ENCODE data around the gene FAM131C.
"Not testable (repeated sequence)": the region's sequence is repeated elsewhere in the genome, so short reads cannot be mapped to it uniquely, and the experiment has no call there.

The FAM131C gene

DNA sequence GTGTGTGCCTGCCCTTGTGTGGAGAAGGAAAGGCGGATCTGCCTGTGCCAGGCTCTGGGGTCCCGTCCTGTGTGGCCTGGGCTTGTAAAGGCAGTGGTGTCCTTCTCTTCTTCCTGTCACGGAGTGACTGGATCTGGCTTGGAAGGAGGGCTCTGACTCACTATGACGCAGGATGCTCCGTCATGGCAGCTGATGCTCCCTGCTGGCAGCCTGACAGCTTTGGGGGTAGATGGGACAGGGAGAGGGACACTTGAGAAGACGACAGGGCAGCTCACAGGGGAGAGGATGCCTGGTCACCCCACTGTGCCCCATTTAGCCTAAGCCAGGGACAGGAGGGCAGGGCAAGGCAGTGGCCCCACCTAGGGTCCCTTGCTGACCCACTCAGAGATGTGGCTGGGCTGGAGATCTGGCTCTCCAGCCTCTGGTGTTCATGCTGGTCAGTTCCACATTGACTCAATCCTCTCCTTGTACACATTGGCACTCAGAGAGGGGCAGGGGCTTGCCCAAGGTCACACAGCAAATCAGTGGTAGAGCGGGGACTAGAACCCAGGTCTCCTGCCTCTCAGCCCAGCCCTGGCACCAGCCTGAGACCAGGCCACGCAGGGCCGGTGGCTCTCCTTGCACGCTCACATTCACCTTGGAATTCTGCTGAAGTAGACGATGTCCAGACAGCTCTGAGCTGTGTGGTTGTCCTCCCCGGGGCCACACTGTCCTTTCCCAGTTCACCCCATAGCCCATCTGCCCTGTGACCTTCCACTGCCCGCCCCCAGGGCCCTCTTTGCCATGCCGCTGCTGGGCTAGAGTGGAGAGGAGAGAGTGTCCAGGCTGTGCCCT is 2.8 kb upstream of the FAM131C start:
- FAIRE-seq, result no peak

DNA sequence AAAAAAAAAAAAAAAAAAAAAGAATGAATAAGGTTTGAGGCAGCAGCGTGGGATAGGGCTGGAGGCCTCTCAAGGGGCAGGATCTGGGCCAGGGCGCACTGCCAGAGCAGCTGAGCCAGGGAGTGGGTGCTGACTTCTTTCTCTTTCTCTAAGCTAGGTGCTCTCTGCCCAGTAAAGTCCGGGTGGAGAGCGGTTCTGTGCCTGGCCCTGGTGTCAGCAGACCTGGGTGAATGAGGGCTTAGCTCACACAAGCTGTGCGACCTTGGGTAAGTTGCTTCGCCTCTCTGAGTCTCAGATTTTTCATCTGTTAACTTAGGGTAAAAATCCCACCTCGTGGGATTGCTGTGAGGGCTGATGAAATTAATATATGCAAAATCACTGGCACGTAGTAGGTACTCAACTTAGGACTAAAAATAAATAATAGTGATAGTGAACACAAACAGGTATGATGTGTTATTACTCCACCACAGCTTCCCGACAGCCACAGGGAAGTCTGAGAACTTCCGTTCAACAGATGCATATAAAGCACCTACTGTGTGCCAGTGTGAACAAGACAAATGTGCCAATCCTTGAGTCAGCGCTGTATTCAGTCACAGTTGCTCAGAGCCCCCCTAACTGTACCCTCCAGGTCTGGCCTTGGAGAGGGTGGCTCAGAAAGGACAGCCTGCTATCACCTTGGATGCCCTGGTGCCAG is 2.0 kb upstream of the FAM131C start:
- FAIRE-seq, result no peak

DNA sequence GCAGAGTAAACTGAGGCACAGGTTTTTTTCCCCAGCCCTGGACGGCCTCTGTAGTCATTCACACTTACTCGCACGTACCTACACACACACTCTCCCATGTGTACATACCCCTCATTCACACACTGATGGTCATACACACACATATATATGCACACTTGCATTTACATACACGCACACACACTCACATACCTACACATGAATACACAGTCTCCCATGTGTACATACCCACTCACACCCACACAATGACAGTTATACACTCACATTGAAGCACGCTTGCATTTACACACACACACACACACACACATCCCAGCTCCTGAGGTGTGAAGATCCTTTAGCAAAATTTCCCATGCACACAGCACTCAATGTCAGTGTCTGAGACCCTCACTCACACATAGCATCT is 766 bp upstream of the FAM131C start:
- no peak for FAIRE-seq

DNA sequence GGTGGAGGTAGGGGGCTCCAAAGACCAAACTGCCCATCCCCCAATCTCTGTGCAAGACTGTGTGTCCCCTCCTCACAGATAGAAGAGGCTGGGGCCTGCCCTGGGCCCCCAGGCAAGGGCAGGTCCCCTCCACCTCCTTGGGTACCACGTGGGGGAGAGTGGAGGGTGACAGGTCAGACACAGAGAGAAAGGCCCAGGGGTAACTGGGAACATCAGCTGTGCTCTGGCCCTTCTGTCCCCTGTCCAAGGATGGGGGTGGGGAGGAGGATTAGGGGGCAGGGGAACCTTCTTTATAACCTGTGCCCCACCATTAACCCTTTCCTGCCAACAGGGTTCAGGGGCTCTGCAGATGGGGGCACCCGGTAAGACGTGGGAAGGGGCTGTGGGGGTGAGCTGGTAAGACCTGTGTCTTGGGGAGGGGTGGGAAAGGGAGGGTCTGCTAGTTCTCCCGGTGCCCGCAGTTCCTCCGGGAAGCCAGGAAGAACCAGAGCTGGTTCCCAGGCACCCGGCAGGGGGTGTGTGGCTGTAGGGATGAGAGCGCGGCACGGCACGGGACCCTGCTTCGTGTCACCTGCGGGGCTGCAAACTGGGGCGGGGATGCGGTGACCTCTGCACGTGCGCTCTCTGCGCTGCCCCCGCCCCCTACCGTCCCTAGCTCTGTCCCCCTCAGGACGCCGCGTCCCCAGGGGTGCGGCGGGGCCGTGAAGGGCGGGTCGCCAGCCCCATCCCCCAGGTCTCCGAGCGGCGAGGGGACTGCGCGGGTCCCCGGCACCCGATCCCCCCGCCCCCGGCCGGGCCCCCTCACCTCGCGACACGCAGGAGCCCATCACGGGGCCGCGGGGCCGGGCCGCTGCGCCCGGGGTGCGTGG is 601 bp downstream of the FAM131C start:
- FAIRE-seq, result no peak

DNA sequence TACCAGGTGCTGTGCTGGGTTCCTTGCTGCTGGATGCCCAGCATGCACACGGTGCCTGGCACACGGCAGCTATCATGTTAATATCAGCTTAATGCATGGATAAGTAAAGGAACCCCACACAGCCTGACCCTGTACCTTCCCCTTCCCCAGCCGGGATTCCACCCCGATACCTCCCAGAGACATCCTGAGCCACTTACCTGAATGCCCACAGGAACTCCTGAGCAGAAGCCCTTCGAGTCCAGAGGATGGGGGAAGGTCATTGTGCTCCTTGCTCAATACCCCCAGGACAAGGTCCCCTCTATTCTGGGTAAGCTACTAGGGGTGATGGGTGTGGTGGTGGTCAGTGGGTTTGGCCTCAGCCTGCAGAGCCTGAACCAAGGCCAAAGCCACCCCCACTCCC is 1.4 kb downstream of the FAM131C start:
- FAIRE-seq, result no peak

DNA sequence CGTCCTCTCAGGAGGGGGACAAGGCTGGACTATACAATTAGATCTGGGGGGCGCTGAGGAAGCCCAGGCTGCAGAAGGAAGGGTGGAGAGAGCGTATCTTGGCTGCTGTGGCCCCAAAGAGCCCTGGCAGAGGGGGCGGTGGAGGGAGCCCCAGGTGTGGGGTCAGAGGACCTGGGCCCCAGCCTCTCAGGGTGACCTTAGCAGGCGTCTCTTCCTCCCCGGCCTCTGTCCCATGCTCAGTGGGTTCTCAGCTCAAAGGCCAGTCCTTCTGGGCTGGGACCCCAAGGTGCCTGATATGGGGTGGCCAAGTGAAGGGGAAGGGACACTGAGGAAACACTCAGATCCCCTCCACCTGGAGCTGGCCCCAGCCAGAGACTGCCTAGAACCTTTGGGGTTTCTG is 1.8 kb downstream of the FAM131C start:
- no peak for FAIRE-seq

DNA sequence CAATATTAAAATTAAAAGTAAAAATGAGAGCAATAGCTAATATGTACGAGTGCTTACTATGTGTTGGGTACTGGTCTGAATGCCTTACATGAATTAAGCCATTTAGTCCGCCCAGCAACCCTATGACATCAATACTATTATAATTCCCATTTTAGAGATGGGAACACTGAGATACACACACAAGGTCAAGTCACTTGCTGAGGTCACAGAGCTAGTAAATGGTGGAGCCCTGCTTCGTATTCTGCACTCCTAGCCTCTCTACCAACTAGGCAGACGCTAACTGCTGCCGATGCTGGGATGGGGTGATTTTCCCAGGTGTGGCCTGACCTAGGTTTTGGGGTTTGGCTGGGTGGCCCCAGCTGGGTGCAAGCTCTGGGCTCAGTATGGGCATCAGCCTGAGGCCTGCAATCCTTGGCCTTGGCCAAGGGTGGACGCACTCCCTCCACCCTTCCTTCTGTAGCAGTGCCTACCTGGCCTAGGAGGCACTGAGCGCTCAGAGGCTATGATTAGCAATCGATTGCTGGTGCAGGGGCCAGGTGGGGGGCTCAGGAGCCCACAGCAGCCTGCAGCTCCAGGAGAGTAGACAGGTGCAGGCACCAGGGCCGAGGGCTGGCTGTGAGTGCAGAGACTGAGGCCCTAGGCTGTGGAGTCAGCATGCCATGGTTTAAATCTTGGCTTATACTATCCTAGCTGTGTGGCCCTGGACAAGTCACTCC is 2.7 kb downstream of the FAM131C start:
- FAIRE-seq, result no peak

DNA sequence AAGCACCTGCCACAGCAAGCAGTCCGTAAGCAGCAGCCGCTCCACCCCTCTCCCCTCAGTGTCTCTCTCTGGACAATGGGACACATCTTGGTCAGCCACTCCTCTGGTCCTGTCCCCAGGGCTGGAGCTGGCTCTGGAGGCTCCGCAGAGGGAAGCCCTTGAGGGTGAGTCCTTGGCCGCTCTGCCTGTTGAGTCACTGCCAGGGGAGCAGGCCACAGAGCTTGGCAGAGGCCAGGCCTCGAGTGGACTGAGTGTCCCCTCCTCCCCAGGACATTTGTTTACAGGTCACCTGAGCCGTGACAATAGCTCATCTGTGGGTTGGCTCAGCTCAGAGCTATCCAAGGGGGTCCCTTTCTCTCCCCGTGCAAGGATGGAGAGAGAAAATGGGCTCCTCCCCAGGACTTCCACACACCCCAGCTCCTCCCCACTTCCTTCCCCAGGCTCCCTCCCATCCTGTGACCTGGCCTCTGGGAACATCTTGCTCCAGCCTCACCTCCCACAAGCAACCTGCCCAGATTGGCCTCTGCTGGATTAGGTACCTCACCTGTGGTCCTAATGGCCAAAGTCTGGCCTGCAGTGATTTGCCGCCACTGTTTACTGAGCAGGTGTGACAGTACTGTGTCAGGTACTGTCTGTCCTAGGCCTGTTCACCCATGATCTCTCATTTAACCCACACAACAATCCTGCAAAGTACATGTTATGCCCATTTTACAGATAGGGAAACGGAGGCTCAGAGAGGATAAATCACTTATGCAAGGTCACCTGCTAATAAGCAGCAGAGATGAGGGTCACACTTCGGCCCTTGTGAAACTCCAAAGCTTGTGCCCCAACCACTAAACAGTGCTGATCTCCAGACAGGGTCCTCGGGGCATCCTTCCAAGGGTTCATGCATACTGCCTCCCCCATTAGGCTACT is 4.8 kb downstream of the FAM131C start:
- FAIRE-seq, result no peak

DNA sequence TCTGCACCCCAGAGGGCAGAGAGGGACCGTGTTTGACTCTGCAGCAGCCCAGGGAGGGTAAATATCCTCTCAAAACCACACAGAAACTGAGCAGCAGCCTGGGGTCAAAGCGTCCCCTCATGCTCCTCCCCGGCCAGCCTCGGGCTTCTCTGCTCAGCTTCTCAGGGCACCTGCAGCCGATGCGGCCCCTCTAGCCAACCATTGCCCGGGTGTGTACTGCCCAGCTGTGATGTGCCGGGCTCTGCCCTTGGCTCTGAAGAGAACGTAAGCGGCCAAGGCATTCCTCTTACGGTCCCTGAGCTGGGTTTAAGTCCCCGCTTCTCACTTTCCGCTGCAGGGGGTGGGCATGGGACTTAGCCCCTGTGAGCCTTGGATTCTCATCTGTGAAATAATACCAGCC is 5.5 kb downstream of the FAM131C start:
- FAIRE-seq, result no peak

DNA sequence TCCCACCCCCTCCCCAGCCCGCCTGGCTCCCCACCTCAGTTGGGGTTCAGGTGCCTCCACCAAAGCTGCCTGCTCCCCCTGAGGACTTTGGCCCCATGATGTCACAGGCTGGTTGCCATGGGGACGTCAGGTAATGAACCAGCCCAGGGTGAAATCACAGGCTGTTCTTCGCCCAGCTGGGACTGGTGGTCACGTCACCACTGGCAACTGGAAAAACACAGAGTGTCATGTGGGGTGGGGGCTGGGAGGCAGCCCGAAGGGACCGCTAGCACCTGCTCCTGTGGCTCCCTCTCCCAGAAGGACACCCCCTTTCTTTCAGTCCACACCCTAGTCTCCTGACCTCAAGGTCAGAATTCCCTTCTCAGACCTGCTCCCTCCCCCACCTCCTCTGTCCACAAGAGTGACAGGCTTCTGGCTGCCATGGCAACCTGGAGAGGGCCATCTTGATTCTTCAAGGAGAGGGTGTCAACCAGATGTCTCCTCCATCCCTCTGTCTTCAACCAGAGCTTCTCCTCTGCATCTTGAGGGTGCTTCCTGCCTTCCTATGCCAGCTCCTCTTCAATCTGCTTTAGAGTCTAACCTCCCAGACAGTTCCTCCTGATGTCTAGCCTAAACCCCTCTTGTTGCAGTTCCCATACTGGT is 6.2 kb downstream of the FAM131C start:
- no peak for FAIRE-seq

DNA sequence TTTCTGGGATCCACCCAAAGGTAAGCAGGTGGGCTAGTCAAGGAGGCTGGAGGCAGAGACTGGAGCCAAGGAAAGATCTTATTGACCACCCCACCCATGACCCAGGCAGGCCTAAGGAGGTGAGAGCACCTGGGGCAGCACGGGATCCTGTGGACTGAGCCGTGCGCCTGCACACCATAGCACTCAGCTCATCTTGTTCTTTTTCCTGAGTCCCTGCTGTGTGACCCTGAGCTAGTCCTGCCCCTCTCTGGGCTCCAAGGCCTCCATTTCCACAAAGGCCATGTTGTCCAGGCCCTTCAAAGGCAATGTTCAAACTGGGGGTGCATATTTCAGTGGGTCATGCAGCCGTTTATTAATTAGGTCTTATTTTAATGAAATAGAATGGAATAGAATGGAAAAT is 7.2 kb downstream of the FAM131C start:
- FAIRE-seq, result no peak

DNA sequence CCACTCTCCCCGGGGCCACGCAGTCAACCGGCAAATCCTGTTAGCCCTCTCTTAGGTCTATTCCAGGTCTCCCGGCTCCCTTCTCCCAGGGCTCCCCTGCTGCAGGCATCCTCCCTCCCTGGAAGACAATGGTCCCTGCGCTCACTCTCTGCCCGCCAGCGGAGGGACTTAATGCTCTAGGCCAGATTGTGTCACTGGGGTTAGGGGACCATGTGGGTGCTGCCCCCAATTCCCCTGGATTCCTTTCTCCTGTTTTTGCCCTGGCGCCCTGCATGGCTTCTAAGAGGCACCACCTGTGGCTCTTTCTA is 8.2 kb downstream of the FAM131C start:
- no peak for FAIRE-seq

DNA sequence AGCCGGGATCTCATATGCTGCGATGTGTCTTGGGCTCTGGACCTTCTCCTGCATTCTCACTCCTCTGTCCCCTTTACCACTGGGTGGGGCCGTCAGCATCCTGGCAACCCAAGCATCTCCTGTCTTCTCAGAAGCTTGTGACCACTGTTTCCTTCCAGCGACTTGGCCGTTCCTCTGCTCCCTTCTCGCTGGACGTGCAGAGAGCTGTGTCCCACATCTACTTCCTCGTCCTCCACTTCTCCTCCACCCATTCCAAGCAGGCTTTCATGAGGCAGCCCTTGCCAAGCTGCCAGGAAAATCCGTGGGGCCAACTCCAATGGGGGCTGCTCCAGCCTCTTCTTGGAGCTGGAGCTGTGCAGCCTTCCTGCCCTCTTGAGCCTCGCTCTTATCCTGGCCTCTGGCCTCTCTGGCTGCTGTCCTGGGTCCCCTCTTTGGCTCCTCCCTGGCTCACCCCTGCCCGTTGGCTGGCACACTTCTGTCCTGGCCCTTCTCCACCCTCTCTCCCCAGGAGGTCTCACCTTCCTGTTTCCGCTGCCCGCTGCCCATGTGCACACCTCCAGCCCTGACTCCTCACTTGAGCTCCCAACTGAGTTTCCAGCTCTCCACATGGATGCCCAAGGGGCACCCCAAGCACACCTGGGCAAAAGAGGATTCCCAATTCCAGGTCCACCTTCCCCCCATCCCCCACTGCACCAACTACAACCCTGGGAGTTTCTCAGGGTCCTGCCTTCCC is 8.7 kb downstream of the FAM131C start:
- no peak for FAIRE-seq

DNA sequence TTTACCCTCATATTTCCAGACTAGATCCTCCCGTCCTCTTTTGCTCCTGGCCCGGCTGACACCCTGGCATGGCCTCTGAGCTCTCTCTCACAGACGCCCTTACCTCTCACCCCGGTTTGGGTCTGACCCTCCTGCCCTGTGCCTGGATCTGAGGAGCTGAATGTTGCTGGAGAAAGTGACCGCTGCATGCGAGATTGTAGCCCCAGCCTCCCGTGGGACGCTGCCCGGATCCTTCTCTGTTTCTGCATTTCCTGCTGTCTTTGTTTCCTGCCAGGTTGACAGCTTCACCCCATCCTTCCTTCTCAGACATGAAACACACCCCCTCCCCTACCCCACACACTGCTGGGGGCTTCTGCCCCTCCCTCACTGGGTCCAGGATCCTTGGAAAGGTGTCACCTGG is 9.5 kb downstream of the FAM131C start:
- FAIRE-seq, result no peak

DNA sequence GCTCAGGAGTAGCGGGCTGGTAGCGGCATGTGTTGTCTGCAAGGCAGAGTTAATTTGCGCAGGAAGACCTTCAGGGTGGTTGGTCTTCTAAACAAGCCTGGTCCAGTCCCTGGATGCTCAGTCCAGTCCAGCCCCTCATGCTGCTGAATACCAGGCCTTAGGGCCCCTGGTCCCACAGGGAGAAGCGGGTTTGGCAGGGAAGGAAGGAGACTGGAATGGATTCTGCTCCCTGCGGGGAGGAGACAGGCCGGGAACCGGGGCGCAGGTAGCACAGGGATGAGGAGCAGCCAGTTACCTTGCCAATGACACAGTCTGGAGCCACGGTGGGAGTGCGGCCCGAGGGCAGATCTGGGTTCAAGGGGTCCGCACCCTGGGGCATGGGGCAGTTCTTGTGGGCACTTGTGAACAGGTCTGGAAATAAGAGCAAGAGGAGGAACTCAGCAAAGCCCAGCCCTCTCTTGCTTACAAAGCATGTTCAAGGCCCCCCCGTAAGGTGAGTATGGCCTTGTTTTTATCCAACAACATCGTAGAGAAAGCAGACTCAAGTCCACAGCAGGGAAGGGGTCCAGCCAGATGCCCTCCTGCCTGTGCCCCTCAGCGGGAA is 10.1 kb downstream of the FAM131C start:
- no peak for FAIRE-seq

DNA sequence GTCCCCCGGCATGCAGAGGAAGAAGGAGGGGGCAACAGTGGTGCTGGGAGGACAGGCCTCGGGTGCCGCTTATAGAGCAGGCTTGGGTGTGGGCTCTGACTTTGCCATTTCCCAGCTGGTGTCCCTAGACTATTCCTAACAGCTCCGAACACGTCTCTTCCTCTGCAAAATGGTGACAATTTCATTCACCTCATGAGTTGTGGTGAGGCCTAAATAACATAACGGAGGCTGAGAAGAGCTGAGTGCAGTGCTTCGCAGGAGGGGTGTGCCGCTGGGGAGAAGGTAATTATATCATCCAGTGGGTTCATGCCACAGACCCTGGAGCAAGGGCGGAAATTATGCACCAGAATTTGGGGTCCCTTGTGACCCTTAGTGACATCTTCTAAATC is 10.8 kb downstream of the FAM131C start:
- not testable (repeated sequence) for FAIRE-seq

DNA sequence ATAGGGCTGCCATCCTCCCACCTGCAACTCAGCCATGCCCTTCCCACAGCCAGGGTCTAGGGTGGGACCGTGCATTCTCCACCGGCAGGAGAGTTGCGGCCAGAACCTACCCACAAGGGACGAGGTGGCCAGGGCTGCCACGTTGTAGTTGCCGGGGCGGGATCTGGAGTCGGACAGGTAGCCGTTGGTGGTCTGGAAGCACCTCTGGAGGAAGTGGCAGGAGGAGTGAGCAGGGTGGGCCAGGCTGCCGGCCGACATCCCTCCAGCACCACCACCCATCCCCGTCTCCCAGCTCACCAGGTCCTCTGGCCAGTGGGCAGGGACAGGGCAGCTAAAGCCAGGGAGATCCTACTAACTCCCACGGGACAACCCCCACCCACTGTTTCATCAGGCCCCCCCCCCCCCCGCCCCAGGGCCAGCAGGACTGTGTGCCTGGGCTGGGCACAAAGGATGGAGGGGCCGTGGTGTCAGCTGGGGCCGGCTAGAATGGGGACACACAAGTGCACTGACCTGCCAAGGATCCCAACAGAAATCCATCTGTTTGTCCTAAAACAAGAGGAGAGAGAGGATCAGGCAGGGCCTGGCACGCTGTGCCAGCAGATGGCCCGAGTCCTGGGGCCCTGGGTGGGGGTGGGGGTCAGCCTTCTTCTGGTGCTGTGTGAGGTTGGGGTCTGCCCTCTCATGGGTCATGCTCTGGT is 11.3 kb downstream of the FAM131C start:
- FAIRE-seq, result not testable (repeated sequence)

DNA sequence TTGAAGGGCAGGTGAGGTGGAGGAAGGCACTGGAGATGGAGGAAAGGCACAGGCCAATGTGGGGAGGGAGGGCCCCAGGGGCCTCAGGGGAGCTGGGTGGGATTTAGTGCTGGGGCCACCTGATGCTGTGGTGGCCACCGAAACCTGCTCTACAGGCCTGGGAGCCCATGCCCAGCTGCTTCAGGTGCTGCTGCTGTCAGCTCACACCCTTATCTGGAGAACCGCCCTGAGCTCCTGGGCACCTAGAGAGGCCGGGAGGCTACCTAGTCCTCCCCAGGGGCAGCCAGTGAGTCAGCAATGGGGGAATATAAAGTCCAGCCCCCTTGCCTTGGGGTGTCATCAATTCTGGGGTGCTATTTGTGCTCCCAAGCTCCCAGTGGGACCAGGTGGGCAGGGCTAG is 12.2 kb downstream of the FAM131C start:
- FAIRE-seq, result no peak

DNA sequence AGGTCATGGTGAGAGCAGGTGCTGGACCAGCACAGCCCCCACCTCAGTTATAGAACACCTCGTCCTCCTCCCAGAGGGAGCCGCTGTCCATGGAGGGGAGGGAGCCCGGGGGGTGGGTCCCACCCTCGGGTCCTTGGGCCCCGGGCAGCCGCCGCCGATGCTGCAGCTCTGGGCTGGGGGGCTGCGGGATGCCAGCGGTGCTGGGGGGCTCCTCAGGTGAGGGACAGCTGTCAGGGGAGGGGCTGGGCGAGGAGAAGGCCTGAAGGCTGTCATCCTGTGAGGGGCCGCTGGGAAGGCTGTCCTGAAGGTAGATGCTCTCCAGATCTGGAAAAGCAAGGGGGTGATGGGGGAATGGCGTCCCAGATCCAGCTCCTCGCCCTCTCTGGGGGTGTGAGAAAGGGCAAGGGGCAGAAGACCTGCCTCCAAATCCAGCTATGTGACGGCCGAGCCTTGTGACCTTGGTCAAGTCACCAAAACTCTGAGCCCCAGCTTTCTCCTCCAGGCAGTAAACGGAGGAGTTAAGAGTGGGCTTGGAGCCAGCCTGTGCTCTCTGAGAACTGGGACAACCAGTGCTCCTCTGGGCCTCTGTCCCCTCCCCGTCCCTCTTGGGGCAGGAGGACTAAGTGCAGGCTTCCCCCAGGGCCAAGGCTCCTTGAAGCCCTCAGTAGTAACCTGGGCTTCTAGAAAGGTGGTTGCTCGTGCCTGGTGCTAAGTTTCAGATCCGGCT is 14.9 kb downstream of the FAM131C start:
- FAIRE-seq, result not testable (repeated sequence)
